HG03039 (cell line): ENCODE results near the gene CD2.

Experiments
- ATAC-seq: cut with Tn5 transposase; IDR thresholded peaks from one replicate; pipeline ENCODE4 v1.9.1; 2021; ENCODE audit warnings: mild to moderate bottlenecking, moderate library complexity; ENCODE audit not compliant: unreplicated experiment

Gene CD2, protein sequence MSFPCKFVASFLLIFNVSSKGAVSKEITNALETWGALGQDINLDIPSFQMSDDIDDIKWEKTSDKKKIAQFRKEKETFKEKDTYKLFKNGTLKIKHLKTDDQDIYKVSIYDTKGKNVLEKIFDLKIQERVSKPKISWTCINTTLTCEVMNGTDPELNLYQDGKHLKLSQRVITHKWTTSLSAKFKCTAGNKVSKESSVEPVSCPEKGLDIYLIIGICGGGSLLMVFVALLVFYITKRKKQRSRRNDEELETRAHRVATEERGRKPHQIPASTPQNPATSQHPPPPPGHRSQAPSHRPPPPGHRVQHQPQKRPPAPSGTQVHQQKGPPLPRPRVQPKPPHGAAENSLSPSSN

GRCh38 chr1:116754198-116754977 lies at the start of gene CD2:
Gene CD2 (plus strand): TSS chr1:116754430. CDS start chr1:116754493, 63 bp downstream.
- ATAC-seq: no peak

DNA sequence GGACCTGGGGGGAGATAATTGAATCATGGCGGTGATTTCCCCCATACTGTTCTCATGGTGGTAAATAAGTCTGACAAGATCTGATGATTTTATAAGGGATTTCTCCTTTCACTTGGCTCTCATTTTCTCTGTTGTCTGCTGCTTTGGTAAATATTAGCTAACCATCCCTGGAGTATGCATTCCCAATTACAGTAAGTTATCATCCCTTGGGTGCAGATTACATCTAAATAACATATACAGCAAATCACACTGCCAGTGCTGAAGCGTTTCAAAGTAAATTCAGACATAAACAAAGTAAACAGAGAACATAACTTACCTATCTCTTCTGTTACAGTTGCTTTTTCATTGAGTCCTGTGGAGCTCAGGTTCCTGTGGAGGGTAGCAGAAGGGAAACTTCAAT lies 48.1 kb upstream of the CD2 start:
- ATAC-seq: no peak

DNA sequence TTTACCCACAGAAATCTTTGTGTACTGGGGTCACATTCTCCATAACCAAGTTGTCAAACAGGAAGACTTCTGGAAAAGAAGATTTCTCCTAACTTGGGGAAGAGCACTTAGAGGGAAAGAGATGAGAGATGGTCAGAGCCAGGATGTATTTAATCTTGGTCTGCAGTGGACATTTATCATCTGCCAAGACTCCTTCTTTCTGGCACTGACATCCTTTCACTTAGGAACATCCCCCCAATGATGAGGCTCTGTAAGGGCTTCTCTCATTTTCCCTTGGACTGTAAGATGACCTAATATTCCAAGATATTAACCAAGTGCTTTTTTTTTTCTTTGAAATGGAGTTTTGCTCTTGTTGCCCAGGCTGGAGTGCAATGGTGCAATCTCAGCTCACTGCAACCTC lies 47.4 kb upstream of the CD2 start:
- no peak for ATAC-seq

DNA sequence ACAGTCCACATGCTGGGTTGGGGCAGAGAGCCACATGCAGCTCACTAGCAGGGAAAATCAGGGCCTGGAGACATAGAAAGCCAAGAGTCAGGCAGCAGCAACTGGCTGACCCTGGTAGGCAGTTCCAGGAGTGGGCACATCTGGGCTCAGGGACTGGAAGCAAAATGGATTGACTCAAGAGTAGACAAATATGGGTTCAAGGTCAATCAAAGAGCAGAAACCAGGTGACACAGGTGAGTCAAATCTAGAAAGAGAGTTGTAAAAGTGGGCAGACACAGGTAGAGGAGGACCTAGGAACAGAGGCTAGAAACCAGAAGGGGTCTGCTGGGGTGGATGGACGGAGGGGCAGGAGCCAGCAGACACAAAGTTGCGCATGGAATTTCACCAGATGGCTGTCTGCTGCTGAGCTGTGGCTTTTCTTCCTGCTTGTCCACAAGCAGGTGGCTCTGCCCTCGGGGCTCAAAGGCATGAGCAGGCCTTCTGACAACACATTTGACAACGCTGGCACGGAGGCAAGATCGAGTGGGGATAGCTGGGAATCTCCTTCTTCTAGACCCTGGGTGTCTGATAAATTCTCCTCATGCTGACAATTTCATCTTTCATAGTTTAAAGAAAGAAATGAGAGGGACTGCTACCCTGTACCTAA lies 45.9 kb upstream of the CD2 start:
- no peak for ATAC-seq

DNA sequence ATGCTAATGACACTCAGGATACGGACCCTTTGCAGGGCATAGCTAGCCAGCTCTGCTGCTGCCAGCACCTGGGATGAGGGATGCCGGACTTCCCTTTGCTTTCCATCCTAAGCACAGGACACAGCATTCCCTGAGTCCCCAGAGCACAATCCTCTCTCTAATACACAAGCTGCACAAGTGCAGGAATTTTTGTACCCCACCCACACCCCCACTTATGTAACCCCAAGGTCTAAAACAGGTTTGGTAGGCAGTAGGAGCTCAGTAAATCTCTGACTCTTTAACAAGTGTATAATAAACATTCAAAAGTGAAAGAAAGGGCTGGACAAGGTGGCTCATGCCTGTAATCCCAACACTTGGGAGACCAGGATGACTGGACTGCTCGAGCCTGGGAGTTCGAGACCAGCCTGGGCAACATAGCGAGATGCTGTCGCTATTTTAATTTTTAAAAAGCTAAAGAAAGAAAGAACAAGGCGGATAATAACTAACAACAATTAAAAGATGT lies 44.5 kb upstream of the CD2 start:
- no peak for ATAC-seq

DNA sequence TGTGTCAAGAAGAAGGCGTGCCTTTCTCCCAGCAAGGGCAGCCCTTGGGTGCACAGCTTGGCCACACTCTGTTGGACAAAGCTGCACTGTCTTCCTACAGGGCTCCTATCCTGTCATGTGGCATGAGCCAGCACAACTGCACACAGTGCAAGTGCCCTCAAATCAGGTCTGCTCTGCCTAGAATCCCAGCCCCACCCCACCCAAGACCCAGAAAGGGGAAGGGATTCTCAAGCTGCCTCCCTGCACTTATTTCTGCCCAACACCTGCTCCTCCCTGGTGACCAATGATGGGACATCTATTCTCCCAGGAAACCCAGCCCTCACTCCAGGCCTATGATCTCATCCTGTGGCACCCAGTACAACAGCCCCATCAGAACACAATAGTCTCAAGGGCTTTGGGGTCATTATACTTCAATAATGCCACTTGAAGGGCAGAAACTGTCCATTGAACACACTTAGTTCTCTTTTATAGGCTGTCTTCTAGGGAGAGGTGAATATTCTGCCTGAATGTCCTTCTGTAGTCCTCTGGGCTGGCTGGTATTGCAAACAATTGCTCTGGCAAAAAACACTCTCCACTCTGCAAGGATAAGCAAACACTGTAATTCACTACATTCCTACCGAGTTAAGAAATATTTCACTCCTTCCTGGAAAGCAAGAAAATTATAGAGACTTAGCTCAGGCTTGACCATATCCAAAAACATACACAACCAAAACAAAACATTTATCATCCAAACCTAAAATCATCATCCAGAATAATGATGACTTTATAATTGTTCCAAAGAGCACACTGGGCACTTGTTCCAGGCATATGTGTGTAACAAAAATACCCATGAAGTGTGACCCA lies 43.6 kb upstream of the CD2 start:
- no peak for ATAC-seq

DNA sequence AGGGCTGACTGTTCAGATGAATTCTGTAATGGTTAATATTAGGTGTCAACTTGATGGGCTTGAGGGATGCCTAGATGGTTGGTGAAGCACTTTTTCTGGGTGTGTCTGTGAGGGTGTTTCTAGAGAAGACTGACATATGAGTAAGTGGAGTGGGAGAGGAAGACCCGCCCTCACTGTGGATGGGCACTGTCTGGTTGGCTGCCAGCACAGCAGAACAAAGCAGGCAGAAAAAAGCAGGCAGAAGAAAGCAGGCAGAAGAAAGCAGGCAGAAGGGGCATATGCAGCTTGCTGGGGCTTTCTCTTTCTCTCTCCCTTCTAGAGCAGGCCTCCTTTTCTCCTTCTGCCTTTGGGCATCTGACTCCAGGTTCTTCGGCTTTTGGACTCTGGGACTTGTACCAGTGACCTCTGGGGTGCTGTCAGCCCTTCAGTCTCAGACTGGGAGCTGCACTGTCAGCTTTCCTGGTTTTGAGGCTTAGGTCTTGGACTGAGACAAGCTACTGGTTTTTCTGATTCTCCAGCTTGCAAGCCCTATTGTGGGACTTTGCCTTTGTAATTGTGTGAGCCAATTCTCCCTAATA lies 42.9 kb upstream of the CD2 start:
- ATAC-seq: no peak

GRCh38 chr1:116712510-116712909 lies 41.7 kb upstream of the CD2 start:
- ATAC-seq: no peak

- no peak for ATAC-seq
Observed at GRCh38 chr1:116713474-116713873, 40.8 kb upstream of the CD2 start.

GRCh38 chr1:116716391-116716790 lies 37.8 kb upstream of the CD2 start:
- no peak for ATAC-seq

- ATAC-seq: no peak
Observed at GRCh38 chr1:116717318-116717717, 36.9 kb upstream of the CD2 start.

GRCh38 chr1:116720364-116721038 lies 33.7 kb upstream of the CD2 start:
- ATAC-seq: no peak

- no peak for ATAC-seq
Observed at GRCh38 chr1:116721039-116721405, 33.2 kb upstream of the CD2 start.

- no peak for ATAC-seq
Observed at GRCh38 chr1:116721451-116722007, 32.7 kb upstream of the CD2 start.

GRCh38 chr1:116722016-116722838 lies 32.0 kb upstream of the CD2 start:
- no peak for ATAC-seq

DNA sequence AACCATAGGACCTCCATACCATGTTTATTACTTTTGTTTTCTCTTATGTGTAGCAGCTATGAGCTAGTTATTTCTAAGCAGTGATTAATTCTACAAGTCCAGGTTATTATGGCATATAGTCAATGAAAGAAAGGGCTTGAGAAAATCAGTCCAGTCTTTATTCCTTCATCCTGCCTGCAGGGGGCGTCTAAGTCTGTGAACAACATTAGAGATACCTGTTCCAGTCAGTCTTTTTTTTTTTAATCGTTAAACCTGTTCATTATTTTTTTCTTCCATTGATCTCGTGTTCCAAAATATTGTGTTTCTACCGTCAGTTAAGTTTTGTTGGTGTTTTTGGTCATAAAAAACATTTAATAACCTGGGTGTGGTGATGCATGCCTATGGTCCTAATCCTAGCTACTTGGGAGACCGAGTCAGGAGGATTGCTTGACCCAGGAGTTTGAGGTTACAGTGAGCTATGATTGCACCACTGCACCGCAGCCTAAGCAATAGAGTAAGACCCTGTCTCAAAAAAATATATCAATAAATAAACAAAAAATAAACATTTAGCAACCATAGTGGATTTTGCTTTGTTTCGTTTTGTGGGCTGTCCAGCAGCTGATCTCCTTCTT lies 29.4 kb upstream of the CD2 start:
- ATAC-seq: no peak

DNA sequence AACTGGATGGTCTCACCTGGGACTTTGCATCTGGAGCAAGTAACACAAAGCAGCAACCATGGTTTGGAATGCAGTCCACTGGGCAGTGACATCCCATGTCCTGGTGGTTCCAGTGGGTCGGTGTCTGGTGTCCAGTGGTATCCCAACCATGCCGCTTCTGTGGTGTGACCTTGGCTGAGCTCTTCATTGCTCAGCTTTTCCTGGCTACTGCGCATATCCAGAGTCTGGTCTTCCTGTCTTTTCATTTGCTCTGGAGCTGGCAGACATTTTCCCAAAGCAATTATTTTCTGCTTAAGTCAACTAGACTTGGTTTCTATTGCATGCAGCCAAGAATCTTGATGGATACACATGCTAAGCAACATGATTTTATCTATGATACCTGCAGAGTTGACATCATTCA lies 28.4 kb upstream of the CD2 start:
- ATAC-seq: no peak
